Neural progenitor cell (in vitro differentiated cells): Measurements from ENCODE around the gene OBSL1. TPM values are rescaled to one million over a fixed set of nuclear protein-coding genes. Genes with fewer than 3 reads are reported as not detected.
A peak's percentile ranks its signal among the peaks of the same experiment; 100 is the strongest.

Experiments
- DNase-seq: peaks from one replicate; pipeline ENCODE4 v3.0.0-alpha.2; 2016; ENCODE audit warnings: low spot score
- H2AFZ ChIP-seq: fragments of 200-600 bp; sonication (generic); replicated peaks from 2 replicates; pipeline ENCODE4 v1.6.1; 2016; ENCODE audit warnings: antibody characterized with exemption
- H3F3A ChIP-seq: fragments of 200-600 bp; sonication (generic); 2 replicates; pipeline ENCODE4 v1.6.1; 2016; ENCODE audit warnings: antibody characterized with exemption, low read depth
- H3K27ac ChIP-seq: fragments of 200-600 bp; sonication (generic); 2 replicates; pipeline ENCODE4 v1.5.1; 2016; ENCODE audit warnings: mild to moderate bottlenecking
- H3K27me3 ChIP-seq: fragments of 200-600 bp; sonication (generic); 2 replicates; pipeline ENCODE4 v1.6.1; 2016; ENCODE audit warnings: mild to moderate bottlenecking, moderate library complexity
- H3K36me3 ChIP-seq: fragments of 200-600 bp; sonication (generic); 2 replicates; pipeline ENCODE4 v1.5.1; 2016
- H3K4me1 ChIP-seq: fragments of 200-600 bp; sonication (generic); 2 replicates; pipeline ENCODE4 v1.6.1; 2016; ENCODE audit warnings: mixed run types
- H3K4me2 ChIP-seq: fragments of 200-600 bp; sonication (generic); 2 replicates; pipeline ENCODE4 v1.6.1; 2016
- H3K4me3 ChIP-seq: fragments of 200-600 bp; sonication (generic); 2 replicates; pipeline ENCODE4 v1.5.1; 2016
- H3K79me2 ChIP-seq: fragments of 200-600 bp; sonication (generic); 2 replicates; pipeline ENCODE4 v1.6.1; 2016; ENCODE audit warnings: low read depth
- H3K9ac ChIP-seq: fragments of 200-600 bp; sonication (generic); 2 replicates; pipeline ENCODE4 v1.6.1; 2016
- H3K9me3 ChIP-seq: fragments of 200-600 bp; sonication (generic); 2 replicates; pipeline ENCODE4 v1.5.1; 2016; ENCODE audit warnings: low read depth
- H4K20me1 ChIP-seq: fragments of 200-600 bp; sonication (generic); 2 replicates; pipeline ENCODE4 v1.6.1; 2016; ENCODE audit warnings: low read depth
- H3K27ac Mint-ChIP-seq: 3 replicates; pipeline ENCODE4 v1.8.0; 2021; ENCODE audit warnings: mixed read lengths
- H3K27me3 Mint-ChIP-seq: 2 replicates; pipeline ENCODE4 v1.8.0; 2022; ENCODE audit warnings: low read depth, mild to moderate bottlenecking, inconsistent platforms, moderate library complexity, mixed read lengths; ENCODE audit not compliant: insufficient read depth
- H3K36me3 Mint-ChIP-seq: 3 replicates; pipeline ENCODE4 v1.8.0; 2021; ENCODE audit warnings: mixed read lengths
- H3K4me1 Mint-ChIP-seq: 3 replicates; pipeline ENCODE4 v1.8.0; 2021; ENCODE audit warnings: mixed read lengths
- H3K4me3 Mint-ChIP-seq: 3 replicates; pipeline ENCODE4 v1.8.0; 2021; ENCODE audit warnings: mild to moderate bottlenecking, moderate library complexity, mixed read lengths
- H3K9me3 Mint-ChIP-seq: 3 replicates; pipeline ENCODE4 v1.8.0; 2020; ENCODE audit warnings: mixed read lengths
- CTCF ChIP-seq: fragments of 200-600 bp; sonication (generic); IDR thresholded peaks from 2 replicates; pipeline ENCODE4 v1.5.1; 2017; ENCODE audit warnings: antibody characterized with exemption, mild to moderate bottlenecking
- EZH2 ChIP-seq: fragments of 200-600 bp; sonication (generic); IDR thresholded peaks from 2 replicates; pipeline ENCODE4 v1.6.1; 2017; ENCODE audit warnings: antibody characterized with exemption, mild to moderate bottlenecking, moderate library complexity
- EZH2phosphoT487 ChIP-seq: fragments of 200-600 bp; sonication (generic); IDR thresholded peaks from 2 replicates; pipeline ENCODE4 v1.6.1; 2017; ENCODE audit warnings: antibody characterized with exemption
- total RNA-seq: library from RNA; depleted of rRNA; stranded (reverse); fragments of >200 nt; gene quantifications from 2 replicates; pipeline ENCODE4 v1.2.3, GENCODE V29; 2015; ENCODE audit warnings: low replicate concordance

The OBSL1 gene
- total RNA-seq, 1 donor from 2014 or later, result 31.0 TPM

DNA sequence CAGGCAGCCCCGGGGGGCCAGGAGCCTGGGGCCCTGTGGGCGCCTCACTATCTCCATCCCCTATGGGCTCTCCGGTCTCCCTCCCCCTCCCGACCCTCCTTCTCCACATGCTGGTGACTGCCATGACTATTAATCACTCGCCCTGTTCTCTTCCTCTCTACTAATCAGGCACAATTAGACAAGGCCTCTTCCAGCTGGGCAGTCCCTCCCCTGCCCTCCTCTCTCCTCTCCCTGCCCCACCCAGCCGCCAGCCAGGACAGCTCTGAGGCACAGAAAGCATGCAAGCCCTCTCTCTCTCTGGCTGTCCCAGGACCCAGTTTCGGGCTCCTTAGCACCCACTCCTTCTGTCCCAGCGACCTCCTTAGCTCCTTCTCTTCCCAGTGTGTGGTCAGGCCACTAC is 51.3 kb downstream of the OBSL1 start:
- no peak overlapping the region for H3K4me3 Mint-ChIP-seq
- Histone ChIP-seq H2AFZ (no peak overlapping the region), H3K27ac (no peak overlapping the region), H3K36me3 (no peaks in the 10 kb centered on the region), H4K20me1 (no peaks in the 10 kb centered on the region), H3K9me3 (no peaks in the 10 kb centered on the region), H3K4me2 (peak overlapping the region; percentile 18), H3K4me1 (peaks cover 43% of the 10 kb centered on the region), H3F3A (peaks cover 37% of the 10 kb centered on the region), H3K27me3 (peaks cover 45% of the 10 kb centered on the region), H3K4me3 (no peak overlapping the region), H3K79me2 (no peaks in the 10 kb centered on the region), H3K9ac (no peak overlapping the region)
- TF ChIP-seq EZH2phosphoT487 (no peak), CTCF (no peak), EZH2 (no peak)
- peaks cover 62% of the 10 kb centered on the region for H3K4me1 Mint-ChIP-seq
- DNase-seq, result no peak
- no peaks in the 10 kb centered on the region for H3K36me3 Mint-ChIP-seq
- H3K27ac Mint-ChIP-seq, result peak overlapping the region; percentile 40
- peaks cover 39% of the 10 kb centered on the region for H3K27me3 Mint-ChIP-seq
- H3K9me3 Mint-ChIP-seq, result no peaks in the 10 kb centered on the region

- peak overlapping the region; percentile 42 for H3K4me3 Mint-ChIP-seq
- peak overlapping the region; percentile 13 for H3K27ac Mint-ChIP-seq
- Histone ChIP-seq H4K20me1 (no peaks in the 10 kb centered on the region), H3F3A (peaks cover 31% of the 10 kb centered on the region), H3K79me2 (no peaks in the 10 kb centered on the region), H3K4me3 (no peak overlapping the region), H3K36me3 (no peaks in the 10 kb centered on the region), H3K27me3 (peaks cover 51% of the 10 kb centered on the region), H3K4me1 (peaks cover 41% of the 10 kb centered on the region), H2AFZ (no peak overlapping the region), H3K27ac (no peak overlapping the region), H3K4me2 (no peak overlapping the region), H3K9me3 (no peaks in the 10 kb centered on the region), H3K9ac (no peak overlapping the region)
- no peaks in the 10 kb centered on the region for H3K36me3 Mint-ChIP-seq
- peaks cover 39% of the 10 kb centered on the region for H3K27me3 Mint-ChIP-seq
- TF ChIP-seq EZH2 (no peak), CTCF (no peak), EZH2phosphoT487 (no peak)
- H3K9me3 Mint-ChIP-seq, result no peaks in the 10 kb centered on the region
- DNase-seq, result no peak
- H3K4me1 Mint-ChIP-seq, result peaks cover 61% of the 10 kb centered on the region
Measured at GRCh38 chr2:219519526-219519916, 51.8 kb downstream of the OBSL1 start.

- peaks cover 49% of the 10 kb centered on the region for H3K4me1 ChIP-seq
- H3K9me3 Mint-ChIP-seq, result no peaks in the 10 kb centered on the region
- peaks cover 51% of the 10 kb centered on the region for H3K27me3 ChIP-seq
Measured at GRCh38 chr2:219517954-219518778, 53.2 kb downstream of the OBSL1 start.

More at GRCh38 chr2:219517954-219518778, 53.2 kb downstream of the OBSL1 start:
- H3K79me2 ChIP-seq, result no peaks in the 10 kb centered on the region
- H3K4me2 ChIP-seq, result no peak overlapping the region
- H2AFZ ChIP-seq, result no peak overlapping the region
- no peaks in the 10 kb centered on the region for H3K36me3 ChIP-seq
- no peak for TF ChIP-seq EZH2
- no peak for TF ChIP-seq EZH2phosphoT487
- TF ChIP-seq CTCF, result no peak
- H3K9me3 ChIP-seq, result no peaks in the 10 kb centered on the region
- peaks cover 63% of the 10 kb centered on the region for H3K4me1 Mint-ChIP-seq
- no peak for DNase-seq
- H3K4me3 Mint-ChIP-seq, result peak overlapping the region; percentile 27
- peaks cover 25% of the 10 kb centered on the region for H3F3A ChIP-seq
- no peaks in the 10 kb centered on the region for H3K36me3 Mint-ChIP-seq
- no peaks in the 10 kb centered on the region for H4K20me1 ChIP-seq
- H3K27me3 Mint-ChIP-seq, result peaks cover 42% of the 10 kb centered on the region
- no peak overlapping the region for H3K4me3 ChIP-seq
- no peak overlapping the region for H3K27ac ChIP-seq
- H3K27ac Mint-ChIP-seq, result no peak overlapping the region
- no peak overlapping the region for H3K9ac ChIP-seq
